Fibroblast of villous mesenchyme (primary cell): Measurements from ENCODE around the gene SNX20. TPM values are rescaled to one million over a fixed set of nuclear protein-coding genes. Genes with fewer than 3 reads are reported as not detected.

Experiments used
- DNase-seq: peaks from one replicate; pipeline ENCODE4 v3.0.0-alpha.2; 2010; ENCODE audit warnings: low read depth
- H3K4me3 ChIP-seq: 2 replicates; pipeline ENCODE4 v1.5.1; 2011; ENCODE audit warnings: low read depth, mild to moderate bottlenecking, low read length
- CTCF ChIP-seq: IDR thresholded peaks from 2 replicates; pipeline ENCODE4 v1.5.1; 2012; ENCODE audit warnings: low read depth, mild to moderate bottlenecking, low read length; ENCODE audit not compliant: insufficient read depth
- total RNA-seq: library from RNA; depleted of rRNA; stranded (reverse); fragments of >200 nt; gene quantifications from 2 replicates; pipeline ENCODE4 v1.2.3, GENCODE V29; 2012

SNX20 gene
- total RNA-seq, 1 donor, result not detected

GRCh38 chr16:50668368-50669008 is 12.6 kb downstream of the SNX20 start:
- no peak for DNase-seq
- H3K4me3 ChIP-seq, result no peak overlapping the region
- TF ChIP-seq CTCF, result no peak

GRCh38 chr16:50667497-50668367 is 13.4 kb downstream of the SNX20 start:
- TF ChIP-seq CTCF, result no peak
- DNase-seq, result no peak
- H3K4me3 ChIP-seq, result no peak overlapping the region

- TF ChIP-seq CTCF, result no peak
- H3K4me3 ChIP-seq, result no peak overlapping the region
- no peak for DNase-seq
Observed at GRCh38 chr16:50666658-50667496, 14.2 kb downstream of the SNX20 start.

- peak overlapping the region; percentile 62 for H3K4me3 ChIP-seq
- TF ChIP-seq CTCF, result peak; percentile 80
- DNase-seq, result peak; percentile 68
Observed at GRCh38 chr16:50665128-50665878, 15.8 kb downstream of the SNX20 start.

- TF ChIP-seq CTCF, result no peak
- no peak for DNase-seq
- H3K4me3 ChIP-seq, result no peak overlapping the region
Observed at GRCh38 chr16:50664270-50664669, 16.8 kb downstream of the SNX20 start.

- no peak overlapping the region for H3K4me3 ChIP-seq
- no peak for DNase-seq
- TF ChIP-seq CTCF, result no peak
Observed at GRCh38 chr16:50662306-50662940, 18.7 kb downstream of the SNX20 start.
